CD14-positive monocyte (primary cell): ENCODE measurements around the gene MAP7D1. TPM values are rescaled to one million over a fixed set of nuclear protein-coding genes. Genes with fewer than 3 reads are reported as not detected.

Source experiments
- DNase-seq, 3 donors: peaks; one replicate each; pipeline ENCODE4 v3.0.0-alpha.2; 2011 to 2022
- H2AFZ ChIP-seq: 2 replicates; pipeline ENCODE4 v1.6.0; 2012; ENCODE audit warnings: mild to moderate bottlenecking, low read depth, low read length, inconsistent platforms; ENCODE audit not compliant: insufficient read depth, poor library complexity, severe bottlenecking
- H3K27ac ChIP-seq, 2 donors: 1 replicate in 1 of 2; 2 replicates in 1 of 2; pipeline ENCODE4 v1.5.1; 2012 to 2013; ENCODE audit warnings: low read length in 2 of 2, control low read depth in 1 of 2, inconsistent platforms in 1 of 2, low read depth in 1 of 2, mild to moderate bottlenecking in 1 of 2
- H3K27me3 ChIP-seq, 2 donors: one replicate each; pipeline versions ENCODE4 v1.6.0 to v1.6.1; 2011 to 2013; ENCODE audit warnings: low read length in 2 of 2; ENCODE audit not compliant: control insufficient read depth in 2 of 2, insufficient read depth in 2 of 2
- H3K36me3 ChIP-seq, 2 donors: replicated peaks in 1 of 2; 1 replicate in 1 of 2; 2 replicates in 1 of 2; pipeline versions ENCODE4 v1.5.1 to v1.6.1; 2012 to 2013; ENCODE audit warnings: low read length in 2 of 2, control low read depth in 1 of 2, inconsistent platforms in 1 of 2, mild to moderate bottlenecking in 1 of 2; ENCODE audit not compliant: insufficient read depth in 2 of 2, control insufficient read depth in 1 of 2
- H3K4me1 ChIP-seq, 2 donors: 1 replicate in 1 of 2; 2 replicates in 1 of 2; pipeline versions ENCODE4 v1.5.1 to v1.6.1; 2012 to 2013; ENCODE audit warnings: low read length in 2 of 2, control low read depth in 1 of 2, inconsistent platforms in 1 of 2, mild to moderate bottlenecking in 1 of 2, moderate library complexity in 1 of 2; ENCODE audit not compliant: insufficient read depth in 2 of 2, control insufficient read depth in 1 of 2
- H3K4me2 ChIP-seq: replicated peaks from 2 replicates; pipeline ENCODE3; 2012; ENCODE audit warnings: low read length, moderate library complexity, mild to moderate bottlenecking; ENCODE audit not compliant: poor library complexity, severe bottlenecking; ENCODE audit errors: extremely low read depth
- H3K4me3 ChIP-seq, 3 experiments: fragments of 200-600 bp in 1 of 3; sonication (generic) in 1 of 3; replicated peaks in 1 of 3; 1 replicate in 2 of 3; 2 replicates in 1 of 3; pipeline ENCODE4 v1.5.1; 2011 to 2013; ENCODE audit warnings: low read length in 3 of 3, mild to moderate bottlenecking in 3 of 3, control low read depth in 2 of 3, low read depth in 2 of 3, inconsistent platforms in 1 of 3, moderate library complexity in 1 of 3
- H3K79me2 ChIP-seq: 2 replicates; pipeline ENCODE4 v1.6.0; 2012; ENCODE audit warnings: mild to moderate bottlenecking, control low read depth, inconsistent platforms, low read length, moderate library complexity; ENCODE audit not compliant: insufficient read depth
- H3K9ac ChIP-seq: 2 replicates; pipeline ENCODE4 v1.6.0; 2017; ENCODE audit warnings: low read length, mild to moderate bottlenecking; ENCODE audit not compliant: insufficient read depth, poor library complexity, severe bottlenecking
- H3K9me3 ChIP-seq, 2 donors: replicated peaks in 1 of 2; 1 replicate in 1 of 2; 2 replicates in 1 of 2; pipeline versions ENCODE4 v1.5.1 to v1.6.1; 2012 to 2013; ENCODE audit warnings: low read length in 2 of 2, control low read depth in 1 of 2; ENCODE audit not compliant: control insufficient read depth in 1 of 2, insufficient read depth in 1 of 2
- H4K20me1 ChIP-seq: 2 replicates; pipeline ENCODE4 v1.6.0; 2012; ENCODE audit warnings: mild to moderate bottlenecking, low read length, control low read depth, moderate library complexity; ENCODE audit not compliant: insufficient read depth
- H3K27ac Mint-ChIP-seq, 7 donors: one replicate each; pipeline ENCODE4 v1.8.0; 2020; ENCODE audit warnings: mild to moderate bottlenecking in 7 of 7, mixed read lengths in 7 of 7, moderate library complexity in 6 of 7, inconsistent platforms in 2 of 7
- H3K27me3 Mint-ChIP-seq, 3 donors: one replicate each; pipeline ENCODE4 v1.8.0; 2021 to 2022; ENCODE audit warnings: low read depth in 3 of 3, mild to moderate bottlenecking in 3 of 3, mixed read lengths in 3 of 3, moderate library complexity in 3 of 3, inconsistent platforms in 1 of 3
- H3K36me3 Mint-ChIP-seq, 2 donors: one replicate each; pipeline ENCODE4 v1.8.0; 2020; ENCODE audit warnings: mixed read lengths in 2 of 2, inconsistent platforms in 1 of 2, mild to moderate bottlenecking in 1 of 2
- H3K4me1 Mint-ChIP-seq: one replicate; pipeline ENCODE4 v1.8.0; 2020; ENCODE audit warnings: mild to moderate bottlenecking, mixed read lengths
- H3K4me3 Mint-ChIP-seq, 2 donors: one replicate each; pipeline ENCODE4 v1.8.0; 2020; ENCODE audit warnings: mild to moderate bottlenecking in 2 of 2, mixed read lengths in 2 of 2, moderate library complexity in 1 of 2
- H3K9me3 Mint-ChIP-seq, 7 donors: one replicate each; pipeline ENCODE4 v1.8.0; 2020 to 2022; ENCODE audit warnings: mixed read lengths in 7 of 7, mild to moderate bottlenecking in 6 of 7, moderate library complexity in 6 of 7, inconsistent platforms in 2 of 7
- CTCF ChIP-seq: fragments of 200-600 bp; IDR thresholded peaks from one replicate; pipeline ENCODE4 v1.8.0; 2022; ENCODE audit warnings: antibody characterized with exemption, mild to moderate bottlenecking
- WGBS: methylation state at CpG from one replicate; pipeline ENCODE4 v1.1.5; 2013; ENCODE audit warnings: missing lambda C conversion rate; ENCODE audit not compliant: insufficient coverage; 5-methylcytosine and 5-hydroxymethylcytosine counted together
- intact Hi-C, 2 donors: fragments of 100-400 bp; cut with micrococcal nuclease; formaldehyde crosslinking; loops; one replicate each; pipeline versions ENCODE4 v1.15.0 to v1.15.1; 2023
- polyA plus RNA-seq, 3 donors: library from polyadenylated mRNA; depleted of rRNA in 1 of 3; unstranded in 2 of 3; stranded (reverse) in 1 of 3; fragments of 300-500 nt in 2 of 3; fragments of >200 nt in 1 of 3; fragmentation: Illumina TruSeq in 2 of 3; gene quantifications; 1 replicate in 2 of 3; 2 replicates in 1 of 3; pipeline ENCODE4 v1.2.3, GENCODE V29; 2012 to 2021

The MAP7D1 gene
- polyA plus RNA-seq, 3 donors: 12.3 to 153 (median 13.6) TPM

- Histone ChIP-seq H3K4me2 (peak overlapping the region; percentile 90), H3K27ac (peak overlapping the region; percentile 88 to 91), H3K9ac (peak overlapping the region; percentile 65), H3K4me1 (peaks cover 69 to 85% of the 10 kb centered on the region in 2 donors), H3K36me3 (no peaks in the 10 kb centered on the region), H3K79me2 (peaks cover 14% of the 10 kb centered on the region), H3K9me3 (no peaks in the 10 kb centered on the region), H3K27me3 (no peaks in the 10 kb centered on the region), H3K4me3 (peak overlapping the region; percentile 23 to 76 (median 28)), H4K20me1 (no peaks in the 10 kb centered on the region), H2AFZ (peak overlapping the region; percentile 87)
- DNase-seq: peak; percentile 83 to 87 (median 87)
- peaks cover 5 to 9% of the 10 kb centered on the region in 2 donors for H3K36me3 Mint-ChIP-seq
- TF ChIP-seq CTCF: no peak
- H3K4me1 Mint-ChIP-seq: peaks cover 75% of the 10 kb centered on the region
- H3K4me3 Mint-ChIP-seq: peak overlapping the region; percentile 77 to 85
- intact Hi-C loops: no loop called here
- H3K27me3 Mint-ChIP-seq: peaks cover 6 to 15% (median 10%) of the 10 kb centered on the region in 3 donors
- H3K27ac Mint-ChIP-seq: peak overlapping the region; percentile 92 to 96 (median 95)
- WGBS: 0% methylated on average over 7 of the region's 8 CpGs
- no peaks in the 10 kb centered on the region for H3K9me3 Mint-ChIP-seq
Observed at GRCh38 chr1:36123356-36123755, 32.6 kb upstream of the MAP7D1 start.

- Histone ChIP-seq H3K4me2 (peak overlapping the region; percentile 90), H3K27me3 (no peaks in the 10 kb centered on the region), H3K4me1 (peaks cover 66 to 78% of the 10 kb centered on the region in 2 donors), H4K20me1 (no peaks in the 10 kb centered on the region), H3K4me3 (peak overlapping the region in 2 of 3 experiments; percentile 15 to 76), H2AFZ (peak overlapping the region; percentile 51), H3K9ac (peak overlapping the region; percentile 12), H3K27ac (no peak overlapping the region), H3K36me3 (no peaks in the 10 kb centered on the region), H3K9me3 (no peaks in the 10 kb centered on the region), H3K79me2 (peaks cover 14% of the 10 kb centered on the region)
- peak overlapping the region in 5 of 7 donors; percentile 30 to 95 (median 92) for H3K27ac Mint-ChIP-seq
- peaks cover 5 to 9% of the 10 kb centered on the region in 2 donors for H3K36me3 Mint-ChIP-seq
- H3K4me3 Mint-ChIP-seq: peak overlapping the region; percentile 77 to 85
- DNase-seq: no peak
- WGBS: 16% methylated on average over 33 of the region's 42 CpGs
- no peak for TF ChIP-seq CTCF
- intact Hi-C loops: no loop called here
- H3K9me3 Mint-ChIP-seq: no peaks in the 10 kb centered on the region
- peaks cover 67% of the 10 kb centered on the region for H3K4me1 Mint-ChIP-seq
- H3K27me3 Mint-ChIP-seq: peaks cover 6 to 15% (median 10%) of the 10 kb centered on the region in 3 donors
Observed at GRCh38 chr1:36124404-36125128, 31.4 kb upstream of the MAP7D1 start.
